Spinal cord (tissue), 10 donors: ENCODE results near the gene LSM8. TPM values are rescaled to one million over a fixed set of nuclear protein-coding genes. Genes with fewer than 3 reads are reported as not detected.

Source experiments
- DNase-seq, 6 donors: peaks; one replicate each; pipeline versions ENCODE4 v3.0.0 to v3.0.0-alpha.2; 2013 to 2015; ENCODE audit warnings: low spot score in 6 of 6, low read depth in 4 of 6
- H3K27ac ChIP-seq: one replicate; pipeline ENCODE4 v1.5.1; 2013; ENCODE audit warnings: low read depth, low read length, control low read depth
- H3K27me3 ChIP-seq: one replicate; pipeline ENCODE4 v1.6.1; 2013; ENCODE audit warnings: low read length; ENCODE audit not compliant: control insufficient read depth, insufficient read depth
- H3K36me3 ChIP-seq: one replicate; pipeline ENCODE4 v1.6.1; 2013; ENCODE audit warnings: low read length; ENCODE audit not compliant: control insufficient read depth, insufficient read depth
- H3K4me1 ChIP-seq: one replicate; pipeline ENCODE4 v1.6.1; 2013; ENCODE audit warnings: low read length; ENCODE audit not compliant: control insufficient read depth, insufficient read depth
- H3K4me3 ChIP-seq: one replicate; pipeline ENCODE4 v1.5.1; 2013; ENCODE audit warnings: low read depth, low read length, control low read depth
- H3K9me3 ChIP-seq: one replicate; pipeline ENCODE4 v1.6.1; 2013; ENCODE audit warnings: low read length; ENCODE audit not compliant: control insufficient read depth, insufficient read depth
- WGBS: methylation state at CpG from one replicate; pipeline ENCODE4 v1.1.5; 2013; ENCODE audit warnings: missing lambda C conversion rate; ENCODE audit not compliant: insufficient coverage; 5-methylcytosine and 5-hydroxymethylcytosine counted together
- polyA plus RNA-seq, 2 donors: library from polyadenylated mRNA; unstranded; fragments of 120-200 nt; gene quantifications; one replicate each; pipeline ENCODE4 v1.2.1, GENCODE V29; 2013; ENCODE audit not compliant: insufficient read length in 2 of 2
- total RNA-seq, 2 donors: library from RNA; depleted of rRNA in 1 of 2; stranded (reverse); fragments of 120-200 nt in 1 of 2; fragments of >200 nt in 1 of 2; gene quantifications; one replicate each; pipeline versions ENCODE4 v1.2.3 to v1.2.4, GENCODE V29; 2013 to 2014
- donor health status: healthy.

LSM8 gene
- total and polyA plus RNA-seq, 4 donors, result 41.3 to 48.1 (median 45.4) TPM

- no peak for DNase-seq
- H3K27me3 ChIP-seq, result no peaks in the 10 kb centered on the region
- no peak overlapping the region for H3K4me3 ChIP-seq
- no CpG with 5 or more reads among the region's 2 CpGs for WGBS
- H3K9me3 ChIP-seq, result no peaks in the 10 kb centered on the region
- H3K4me1 ChIP-seq, result no peaks in the 10 kb centered on the region
- no peak overlapping the region for H3K27ac ChIP-seq
- peaks cover 5% of the 10 kb centered on the region for H3K36me3 ChIP-seq
These were observed 10.6 kb downstream of the LSM8 start for GRCh38 chr7:118194571-118194970.

GRCh38 chr7:118195837-118196474, 12.0 kb downstream of the LSM8 start:
- H3K27me3 ChIP-seq, result no peaks in the 10 kb centered on the region
- no peaks in the 10 kb centered on the region for H3K4me1 ChIP-seq
- H3K27ac ChIP-seq, result no peak overlapping the region
- H3K4me3 ChIP-seq, result no peak overlapping the region
- no CpG with 5 or more reads among the region's 6 CpGs for WGBS
- H3K36me3 ChIP-seq, result no peaks in the 10 kb centered on the region
- no peaks in the 10 kb centered on the region for H3K9me3 ChIP-seq
- DNase-seq, result peak in 5 of 6 donors; percentile 38 to 90 (median 64)

DNA sequence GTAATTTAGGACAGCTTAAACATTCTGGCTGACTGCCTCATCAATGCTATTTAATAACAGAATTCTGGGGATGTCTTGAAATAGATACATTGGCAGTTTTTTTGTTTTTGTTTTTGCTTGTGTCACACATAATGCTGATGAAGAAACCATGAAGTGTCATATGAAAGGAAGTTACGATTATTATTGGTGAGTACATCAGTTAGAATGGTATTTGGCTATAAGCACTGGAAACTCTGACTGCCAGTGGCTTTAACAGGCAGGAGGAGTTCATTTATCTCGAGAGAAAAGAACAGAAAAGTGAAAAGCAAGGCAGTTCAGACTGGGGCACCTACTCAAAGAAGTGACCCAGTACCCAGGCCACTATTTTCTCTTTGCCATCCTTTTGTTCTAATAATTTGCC, 18.1 kb downstream of the LSM8 start:
- WGBS, result 80% methylated on average over 1 of the region's 2 CpGs
- no peaks in the 10 kb centered on the region for H3K9me3 ChIP-seq
- no peak overlapping the region for H3K4me3 ChIP-seq
- no peaks in the 10 kb centered on the region for H3K36me3 ChIP-seq
- H3K27me3 ChIP-seq, result no peaks in the 10 kb centered on the region
- H3K27ac ChIP-seq, result no peak overlapping the region
- no peaks in the 10 kb centered on the region for H3K4me1 ChIP-seq
- no peak for DNase-seq

DNA sequence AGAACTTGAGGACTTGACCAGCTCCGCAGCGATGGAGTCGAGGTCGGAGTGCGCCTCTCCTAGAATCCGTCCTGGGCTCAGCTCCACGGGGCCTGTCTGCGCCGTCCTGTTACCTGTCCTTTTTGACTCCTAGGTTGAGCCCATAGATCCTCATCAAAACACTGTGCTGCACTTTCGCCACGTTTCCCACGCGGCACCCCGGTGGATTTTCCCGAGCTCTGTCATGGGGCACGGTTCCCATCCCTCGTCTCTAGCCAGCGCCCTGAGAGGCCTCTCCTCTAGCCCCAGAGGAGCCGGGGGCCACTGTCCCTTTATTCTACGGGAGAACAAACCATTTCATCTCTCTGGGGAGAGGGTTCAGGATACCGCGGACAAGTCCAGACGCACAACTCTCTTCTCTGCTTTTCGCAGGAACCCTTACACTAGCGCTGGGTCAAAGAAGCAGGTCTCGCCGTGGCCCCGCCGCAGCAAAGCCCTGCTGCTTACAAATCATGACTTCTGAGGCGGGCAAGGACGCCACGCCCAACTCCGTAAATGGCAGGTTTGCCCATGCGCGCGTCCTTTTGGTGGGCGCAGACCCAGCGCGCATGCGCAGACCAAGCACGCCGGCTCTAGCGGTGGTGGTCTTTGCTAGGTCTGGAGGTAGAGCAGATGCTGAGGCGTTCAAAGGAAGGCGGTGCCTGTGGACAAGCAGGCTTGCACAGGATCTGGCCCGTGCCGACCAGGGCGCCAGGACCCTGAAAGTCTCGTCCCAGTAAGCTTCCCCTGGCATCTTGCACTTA, 30.3 kb downstream of the LSM8 start:
- no peaks in the 10 kb centered on the region for H3K9me3 ChIP-seq
- H3K27me3 ChIP-seq, result no peaks in the 10 kb centered on the region
- peak overlapping the region; percentile 72 for H3K27ac ChIP-seq
- peaks cover 6% of the 10 kb centered on the region for H3K4me1 ChIP-seq
- WGBS, result 12% methylated on average over 47 of the region's 49 CpGs
- H3K4me3 ChIP-seq, result peak overlapping the region; percentile 75
- H3K36me3 ChIP-seq, result no peaks in the 10 kb centered on the region
- DNase-seq, result peak; percentile 71 to 98 (median 80)

DNA sequence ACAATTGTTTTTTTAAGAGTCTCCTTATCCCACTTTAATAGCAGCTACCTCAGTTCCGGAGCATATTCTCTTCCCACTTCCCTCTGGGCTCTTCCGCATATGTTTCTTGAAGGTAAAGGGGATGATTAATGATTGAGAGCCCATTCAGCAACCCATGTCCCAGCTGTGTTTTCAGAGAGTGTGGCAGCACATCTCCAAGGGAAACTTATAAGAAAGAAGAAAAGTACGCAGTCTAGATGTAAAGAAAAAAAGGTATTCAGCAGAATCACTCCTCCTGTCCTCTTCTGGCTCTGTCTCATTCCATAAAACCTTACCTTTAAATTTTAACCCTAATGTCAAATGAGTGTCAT, 30.8 kb downstream of the LSM8 start:
- no peak for DNase-seq
- Histone ChIP-seq H3K27ac (no peak overlapping the region), H3K4me3 (peak overlapping the region; percentile 75), H3K36me3 (no peaks in the 10 kb centered on the region), H3K27me3 (no peaks in the 10 kb centered on the region), H3K9me3 (no peaks in the 10 kb centered on the region), H3K4me1 (peaks cover 6% of the 10 kb centered on the region)
- no CpG with 5 or more reads among the region's 3 CpGs for WGBS

DNA sequence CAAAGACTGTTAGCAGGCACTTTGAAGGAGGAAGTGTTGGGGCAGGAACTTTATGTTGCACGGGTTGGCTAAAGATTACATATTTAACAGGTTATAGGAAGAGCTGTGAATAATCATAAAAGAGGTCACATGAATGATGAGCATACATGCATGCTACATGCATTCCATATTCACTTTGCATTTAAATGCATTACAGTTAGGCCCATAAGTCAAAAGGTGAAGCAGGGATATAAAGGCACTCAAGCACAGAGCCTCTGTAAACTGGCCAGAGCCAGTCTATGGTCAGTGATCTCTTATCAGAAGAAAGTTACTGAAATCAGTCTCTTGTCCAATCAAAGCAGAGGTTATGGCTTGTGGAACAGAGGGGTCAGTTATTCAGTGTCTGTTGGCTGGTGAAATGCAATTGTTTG, 33.3 kb downstream of the LSM8 start:
- peaks cover 6% of the 10 kb centered on the region for H3K4me1 ChIP-seq
- H3K9me3 ChIP-seq, result no peaks in the 10 kb centered on the region
- no peak overlapping the region for H3K4me3 ChIP-seq
- WGBS, result no CpG with 5 or more reads among the region's 1 CpG
- no peak overlapping the region for H3K27ac ChIP-seq
- no peaks in the 10 kb centered on the region for H3K27me3 ChIP-seq
- no peaks in the 10 kb centered on the region for H3K36me3 ChIP-seq
- no peak for DNase-seq

DNA sequence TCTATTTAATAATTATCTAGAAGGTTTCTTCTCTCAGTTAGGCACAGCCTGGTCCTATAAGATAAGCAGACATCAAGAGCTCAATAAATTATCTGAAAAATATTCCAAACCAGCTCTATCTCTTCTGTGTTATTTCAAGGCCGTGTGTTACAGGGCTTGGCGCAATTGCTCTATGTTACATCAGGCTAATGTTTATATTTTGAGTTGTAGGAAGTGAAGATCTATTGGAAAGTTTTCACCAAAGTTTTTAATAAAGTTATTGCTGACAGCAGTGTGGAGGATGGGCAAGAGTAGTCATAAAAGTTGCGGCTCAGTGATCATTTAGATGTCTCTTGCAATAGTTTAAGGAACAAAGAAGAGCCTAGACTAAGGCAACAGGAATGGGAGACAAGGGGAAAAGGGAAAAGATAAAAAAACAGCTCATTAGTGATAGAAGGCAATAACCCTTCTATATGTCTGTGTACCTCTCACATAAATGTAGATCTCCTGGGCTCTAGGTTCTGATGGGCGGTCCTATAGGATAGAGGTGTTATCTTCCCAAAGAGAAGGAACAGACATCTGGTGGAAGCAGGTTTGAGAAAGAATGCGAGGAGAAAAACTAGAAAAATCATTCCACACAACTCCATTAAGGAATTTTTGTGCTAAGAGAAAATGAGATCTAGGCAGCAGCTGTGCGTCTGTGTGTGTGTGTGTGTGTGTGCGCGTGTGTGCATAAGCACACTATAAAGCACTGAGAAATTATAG, 34.6 kb downstream of the LSM8 start:
- no peak overlapping the region for H3K27ac ChIP-seq
- H3K27me3 ChIP-seq, result no peaks in the 10 kb centered on the region
- peaks cover 6% of the 10 kb centered on the region for H3K4me1 ChIP-seq
- no peaks in the 10 kb centered on the region for H3K9me3 ChIP-seq
- DNase-seq, result no peak
- no peaks in the 10 kb centered on the region for H3K36me3 ChIP-seq
- WGBS, result 89% methylated on average over 4 of the region's 8 CpGs
- no peak overlapping the region for H3K4me3 ChIP-seq

DNA sequence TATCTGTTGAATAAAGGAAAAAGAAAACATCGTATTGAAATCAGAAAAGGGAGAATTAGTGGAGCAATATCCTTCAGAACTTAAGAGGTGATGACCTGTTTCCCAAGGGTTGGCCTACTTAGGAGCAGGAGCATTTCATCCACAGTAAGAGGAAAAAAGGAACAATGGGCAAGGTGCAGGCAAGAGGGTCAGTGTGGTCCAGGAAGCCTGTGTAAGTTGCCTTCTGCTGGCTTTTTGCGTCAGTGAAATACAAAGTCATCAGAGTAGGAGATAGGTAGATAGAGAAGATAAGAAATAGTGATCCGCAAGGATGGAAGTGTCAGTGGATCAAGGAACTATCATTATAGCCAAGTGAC, 35.2 kb downstream of the LSM8 start:
- DNase-seq, result no peak
- WGBS, result 80% methylated on average over 1 of the region's 3 CpGs
- Histone ChIP-seq H3K36me3 (no peaks in the 10 kb centered on the region), H3K4me1 (peaks cover 2% of the 10 kb centered on the region), H3K9me3 (no peaks in the 10 kb centered on the region), H3K27me3 (no peaks in the 10 kb centered on the region), H3K4me3 (no peak overlapping the region), H3K27ac (no peak overlapping the region)

GRCh38 chr7:118220583-118220982, 36.6 kb downstream of the LSM8 start:
- Histone ChIP-seq H3K4me3 (no peak overlapping the region), H3K27me3 (no peaks in the 10 kb centered on the region), H3K9me3 (no peaks in the 10 kb centered on the region), H3K36me3 (no peaks in the 10 kb centered on the region), H3K4me1 (no peaks in the 10 kb centered on the region), H3K27ac (no peak overlapping the region)
- DNase-seq, result no peak
- 67% methylated on average over 1 of the region's 3 CpGs for WGBS
